Measurements from ENCODE around the gene NSMCE1. TPM values are rescaled to one million over a fixed set of nuclear protein-coding genes. Genes with fewer than 3 reads are reported as not detected.

The NSMCE1 gene
- total RNA-seq, 1 donor from 2014 or later = 21.0 TPM

- peaks cover 6% of the 10 kb centered on the region for H3K36me3 Mint-ChIP-seq (ENCODE audit: low read depth, unreplicated experiment)
- peaks cover 10% of the 10 kb centered on the region for H3K27me3 Mint-ChIP-seq (ENCODE audit: unreplicated experiment)
- peak overlapping the region; percentile 6 for H3K27ac Mint-ChIP-seq (ENCODE audit: unreplicated experiment)
- no peaks in the 10 kb centered on the region for H3K9me3 Mint-ChIP-seq (ENCODE audit: unreplicated experiment)
- H3K4me3 Mint-ChIP-seq (ENCODE audit: unreplicated experiment) = peak overlapping the region; percentile 71
- DNase-seq (ENCODE audit: low spot score) = no peak
- H3K4me1 Mint-ChIP-seq (ENCODE audit: unreplicated experiment) = peaks cover 38% of the 10 kb centered on the region
- TF ChIP-seq CTCF (IDR thresholded peaks at IDR 0.05; ENCODE audit: unreplicated experiment) = no peak
These were observed 46.9 kb upstream of the NSMCE1 start for GRCh38 chr16:27315333-27316037.

- DNase-seq (ENCODE audit: low spot score) = no peak
- peaks cover 38% of the 10 kb centered on the region for H3K4me1 Mint-ChIP-seq (ENCODE audit: unreplicated experiment)
- no peak for TF ChIP-seq CTCF (IDR thresholded peaks at IDR 0.05; ENCODE audit: unreplicated experiment)
These were observed 46.4 kb upstream of the NSMCE1 start for GRCh38 chr16:27314986-27315332.

DNA sequence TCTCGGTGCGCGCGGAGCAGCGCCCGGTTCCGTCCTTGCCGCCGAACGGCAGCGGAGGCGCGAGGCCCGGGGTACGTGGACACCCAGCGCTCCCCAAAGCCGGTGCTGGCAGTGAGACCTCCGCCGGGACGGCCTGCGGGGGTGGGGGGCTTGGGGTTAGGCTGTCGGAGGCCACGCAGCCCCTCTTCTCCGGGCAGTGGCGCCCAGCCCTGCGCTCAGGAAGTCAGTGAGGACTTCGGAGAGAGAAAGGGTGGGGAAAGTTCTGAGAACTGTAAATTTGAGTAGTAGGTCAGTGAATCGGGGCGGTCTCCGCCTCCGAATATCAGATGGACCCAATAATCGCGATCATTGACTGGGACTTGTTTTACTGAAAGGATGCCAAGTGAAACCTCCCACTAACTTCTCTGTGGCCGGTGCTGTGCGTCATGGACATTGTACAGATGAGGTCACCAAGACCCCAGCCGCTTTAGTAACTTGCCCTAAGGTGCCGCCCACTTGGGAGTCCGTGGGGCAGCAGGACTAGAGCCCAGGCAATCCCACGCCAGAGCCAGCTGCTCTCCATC, 45.7 kb upstream of the NSMCE1 start:
- peaks cover 11% of the 10 kb centered on the region for H3K27me3 Mint-ChIP-seq (ENCODE audit: unreplicated experiment)

More at GRCh38 chr16:27314986-27315332, 46.4 kb upstream of the NSMCE1 start:
- H3K27ac Mint-ChIP-seq (ENCODE audit: unreplicated experiment) = no peak overlapping the region
- H3K4me3 Mint-ChIP-seq (ENCODE audit: unreplicated experiment) = peak overlapping the region; percentile 71
- peaks cover 11% of the 10 kb centered on the region for H3K27me3 Mint-ChIP-seq (ENCODE audit: unreplicated experiment)
- H3K9me3 Mint-ChIP-seq (ENCODE audit: unreplicated experiment) = no peaks in the 10 kb centered on the region
- peaks cover 6% of the 10 kb centered on the region for H3K36me3 Mint-ChIP-seq (ENCODE audit: low read depth, unreplicated experiment)

GRCh38 chr16:27313422-27314160, 45.0 kb upstream of the NSMCE1 start, which contains the start of gene IL4R:
IL4R (plus strand) TSS chr16:27313974; CDS start chr16:27340204, 26,230 bp downstream.
- peak; percentile 46 for DNase-seq (ENCODE audit: low spot score)
- H3K4me1 Mint-ChIP-seq (ENCODE audit: unreplicated experiment) = peaks cover 31% of the 10 kb centered on the region
- TF ChIP-seq CTCF (IDR thresholded peaks at IDR 0.05; ENCODE audit: unreplicated experiment) = no peak
- peak within 1 kb of the TSS; percentile 91 for H3K4me3 Mint-ChIP-seq (ENCODE audit: unreplicated experiment)
- peaks cover 11% of the 10 kb centered on the region for H3K27me3 Mint-ChIP-seq (ENCODE audit: unreplicated experiment)
- H3K9me3 Mint-ChIP-seq (ENCODE audit: unreplicated experiment) = no peaks in the 10 kb centered on the region
- peak within 1 kb of the TSS; percentile 50 for H3K27ac Mint-ChIP-seq (ENCODE audit: unreplicated experiment)
- H3K36me3 Mint-ChIP-seq (ENCODE audit: low read depth, unreplicated experiment) = peaks cover 6% of the 10 kb centered on the region

More for the DNA sequence above, 45.7 kb upstream of the NSMCE1 start:
- Mint-ChIP-seq H3K36me3 (ENCODE audit: low read depth, unreplicated experiment) (peaks cover 6% of the 10 kb centered on the region), H3K9me3 (ENCODE audit: unreplicated experiment) (no peaks in the 10 kb centered on the region), H3K4me1 (ENCODE audit: unreplicated experiment) (peaks cover 37% of the 10 kb centered on the region), H3K4me3 (ENCODE audit: unreplicated experiment) (peak overlapping the region; percentile 91), H3K27ac (ENCODE audit: unreplicated experiment) (peak overlapping the region; percentile 50)
- TF ChIP-seq CTCF (IDR thresholded peaks at IDR 0.05; ENCODE audit: unreplicated experiment) = no peak
- DNase-seq (ENCODE audit: low spot score) = peak; percentile 15
